Measurements from ENCODE around the gene COQ8B.
A peak's percentile ranks its signal among the peaks of the same experiment; 100 is the strongest.

COQ8B gene

DNA sequence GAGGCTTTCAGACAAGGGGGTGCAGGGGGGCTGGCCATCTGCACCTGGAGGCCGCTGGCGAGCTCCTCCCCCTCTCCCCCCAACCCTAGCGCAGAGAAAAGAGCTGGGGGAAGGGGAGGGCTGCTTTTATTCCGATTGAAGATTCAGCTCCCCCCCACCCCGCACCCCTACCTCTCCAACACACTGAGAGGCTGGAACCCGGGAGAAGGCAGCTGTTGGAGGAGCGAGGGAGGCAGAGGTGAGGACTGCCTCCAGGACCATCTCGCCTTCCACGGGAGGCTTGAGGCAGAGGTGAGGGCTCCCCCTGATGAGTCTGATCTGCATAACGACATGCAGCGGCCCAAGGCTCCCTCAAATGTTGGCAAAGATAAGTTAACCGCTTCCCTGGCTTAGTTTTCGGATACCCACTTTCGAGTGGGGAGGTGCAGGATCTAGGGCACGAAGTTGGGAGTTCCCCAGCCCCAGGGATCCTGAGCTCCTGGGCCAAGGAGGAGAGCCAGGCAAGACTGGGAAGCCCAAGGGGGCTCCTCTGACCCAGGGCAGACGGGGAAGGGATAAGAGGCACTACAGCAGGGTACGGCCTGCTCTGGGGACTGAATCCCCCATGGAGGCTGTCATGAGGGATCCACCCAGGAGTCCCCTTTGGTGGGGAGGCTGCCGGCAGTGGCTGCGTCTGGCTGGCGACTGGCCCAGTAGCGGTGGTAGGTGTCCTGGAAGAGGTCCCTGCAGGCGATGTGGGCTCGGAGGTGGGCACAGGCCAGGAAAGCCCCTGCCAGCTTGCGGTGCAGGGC lies 25.1 kb downstream of the COQ8B start:
- no peak for DNase-seq (ENCODE audit: low read depth)

DNA sequence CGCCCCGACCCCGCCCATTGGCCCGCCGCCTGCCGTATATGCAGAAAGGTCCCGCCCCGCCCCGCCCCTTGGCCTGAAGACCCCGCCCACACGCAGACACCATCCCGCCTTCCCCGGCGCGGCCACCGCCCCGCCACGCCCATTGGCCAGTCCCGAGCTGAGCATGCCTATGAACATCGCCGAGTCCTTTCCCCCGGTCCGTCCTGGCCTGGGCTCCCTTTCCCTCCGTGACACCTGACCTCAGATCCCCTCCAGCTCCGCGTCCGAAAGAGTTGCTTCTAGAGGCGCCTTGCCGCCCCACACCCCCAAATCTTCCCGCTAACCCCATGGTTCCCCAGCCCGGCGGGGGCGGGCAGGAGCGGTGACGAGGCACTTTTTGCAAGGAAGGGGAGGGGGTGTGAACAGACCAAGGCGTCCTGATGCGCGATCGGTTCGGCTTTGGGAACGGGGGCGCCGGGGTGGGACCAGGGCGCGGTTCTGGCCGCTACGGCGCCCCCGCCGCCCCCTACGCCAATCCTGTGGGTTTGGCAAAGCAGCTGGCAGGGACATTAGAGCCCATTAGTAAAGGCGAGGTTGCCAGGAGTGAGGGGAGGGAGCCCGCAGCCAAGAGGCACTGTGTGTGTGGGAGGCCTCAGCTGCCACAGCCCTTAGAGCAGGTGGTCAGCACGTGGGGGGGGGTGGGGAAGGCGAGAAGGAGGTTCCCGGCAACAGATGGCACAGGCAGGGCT lies 25.8 kb downstream of the COQ8B start:
- DNase-seq (ENCODE audit: low read depth): peak; percentile 90

DNA sequence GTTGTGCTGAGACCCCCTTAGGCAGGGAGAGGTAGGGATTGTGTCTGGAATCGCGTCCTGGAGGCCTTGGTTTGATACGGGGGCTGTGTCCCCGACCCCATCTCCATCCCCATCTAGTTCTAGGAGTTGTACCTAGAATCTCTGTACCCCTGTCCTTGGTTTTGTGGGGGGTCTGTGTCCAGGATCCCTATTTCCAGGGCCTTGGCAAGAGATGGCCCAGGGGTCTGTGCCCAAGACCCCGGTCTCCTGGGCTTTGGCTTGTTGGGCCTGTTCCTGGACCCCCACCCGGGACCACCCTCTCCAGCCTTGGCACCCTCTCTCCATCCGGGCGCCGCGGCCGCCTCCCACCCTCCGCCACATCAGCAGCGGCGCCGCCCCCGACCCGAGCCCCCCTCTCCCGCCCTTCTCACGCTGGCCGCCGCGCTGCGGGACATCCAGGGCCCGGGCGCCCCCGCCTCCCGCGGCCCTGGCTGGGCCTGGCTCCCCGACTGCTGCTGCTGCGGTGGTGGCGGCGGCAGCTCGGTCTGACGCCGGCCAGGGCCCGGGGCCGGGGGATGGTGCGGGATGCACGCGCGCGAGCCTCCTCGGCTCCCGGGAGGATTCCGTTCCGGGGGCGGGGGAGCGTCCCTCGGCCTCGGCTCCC lies 26.5 kb downstream of the COQ8B start, which contains the start of gene NUMBL:
TSS of gene NUMBL (minus strand) at position 602 of the 643 bp plus-strand sequence. CDS start at position 434, 168 bp downstream.
- no peak for DNase-seq (ENCODE audit: low read depth)

DNA sequence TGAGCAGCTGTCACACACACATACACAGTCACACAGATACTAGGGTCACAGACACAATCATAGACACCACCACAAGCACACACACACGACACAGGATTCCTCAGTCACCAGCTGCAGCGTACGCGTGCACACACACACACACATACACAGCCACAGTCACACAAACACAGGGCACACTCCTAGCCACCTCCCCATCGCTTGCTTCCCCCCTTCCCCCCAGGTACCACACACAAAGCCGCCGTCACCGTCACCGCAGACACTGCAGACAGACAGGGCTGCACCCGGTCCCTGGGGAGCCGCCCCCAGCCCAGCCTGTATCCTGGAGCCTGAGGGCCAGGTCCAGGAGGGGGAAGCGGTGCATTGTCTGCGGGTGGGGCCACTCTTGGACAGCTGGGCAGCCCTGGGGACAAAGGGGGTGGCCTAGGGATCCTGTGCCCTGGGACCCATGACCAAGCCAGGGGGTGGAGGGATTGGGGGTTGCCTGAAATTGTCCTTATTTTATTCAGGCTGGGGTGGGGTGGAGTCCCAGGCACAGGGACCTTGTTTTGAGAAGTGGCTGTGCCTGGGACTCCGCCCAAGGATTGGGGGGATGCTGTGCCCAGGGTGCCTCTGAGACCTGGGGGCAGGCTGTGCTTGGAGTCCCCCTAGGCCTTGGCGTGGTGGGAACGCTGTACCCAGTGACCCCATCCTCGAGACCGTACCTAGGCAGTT lies 27.2 kb downstream of the COQ8B start:
- DNase-seq (ENCODE audit: low read depth): peak; percentile 34

GRCh38 chr19:40688987-40689338 lies 27.7 kb downstream of the COQ8B start:
- no peak for DNase-seq (ENCODE audit: low read depth)

DNA sequence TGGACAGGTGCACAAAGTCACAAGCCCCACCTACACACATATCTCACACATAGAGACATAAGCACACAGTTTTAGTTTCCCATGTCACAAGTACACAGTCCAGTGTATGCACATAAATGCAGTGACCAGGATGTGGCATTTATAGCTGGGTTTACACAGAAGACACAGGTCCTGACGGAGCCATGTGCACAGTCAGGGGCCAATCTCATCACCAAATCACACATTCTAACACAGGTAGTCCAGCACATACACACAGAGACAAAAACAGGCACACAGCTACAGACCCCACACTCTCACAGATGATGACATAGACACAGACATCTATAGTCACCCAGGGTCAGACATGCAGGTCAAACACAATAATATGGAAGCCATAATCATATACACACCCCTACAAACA lies 28.4 kb downstream of the COQ8B start:
- DNase-seq (ENCODE audit: low read depth): no peak

DNA sequence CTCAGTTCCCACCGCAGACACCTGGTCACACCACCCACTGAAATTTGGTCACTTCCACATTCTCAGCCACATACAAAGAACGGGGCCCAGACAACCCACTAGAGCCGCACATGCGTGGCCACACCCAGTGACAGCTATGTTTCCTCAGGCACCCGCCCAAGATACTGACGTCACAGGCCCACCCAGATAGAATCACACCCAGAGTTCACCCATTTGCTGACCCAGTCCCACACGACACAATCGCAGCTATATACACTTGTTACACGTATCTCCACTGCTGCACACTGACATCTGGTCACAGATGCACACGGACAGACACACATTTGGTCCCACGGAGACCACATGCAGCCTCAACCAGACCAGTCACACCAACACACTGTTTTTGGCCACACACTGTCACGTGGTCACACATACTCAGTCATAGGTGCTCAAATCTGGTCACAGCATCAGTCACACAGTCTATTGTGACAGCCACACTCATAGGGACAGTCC lies 29.1 kb downstream of the COQ8B start:
- DNase-seq (ENCODE audit: low read depth): peak; percentile 36

GRCh38 chr19:40686882-40687524 lies 29.7 kb downstream of the COQ8B start:
- no peak for DNase-seq (ENCODE audit: low read depth)

DNA sequence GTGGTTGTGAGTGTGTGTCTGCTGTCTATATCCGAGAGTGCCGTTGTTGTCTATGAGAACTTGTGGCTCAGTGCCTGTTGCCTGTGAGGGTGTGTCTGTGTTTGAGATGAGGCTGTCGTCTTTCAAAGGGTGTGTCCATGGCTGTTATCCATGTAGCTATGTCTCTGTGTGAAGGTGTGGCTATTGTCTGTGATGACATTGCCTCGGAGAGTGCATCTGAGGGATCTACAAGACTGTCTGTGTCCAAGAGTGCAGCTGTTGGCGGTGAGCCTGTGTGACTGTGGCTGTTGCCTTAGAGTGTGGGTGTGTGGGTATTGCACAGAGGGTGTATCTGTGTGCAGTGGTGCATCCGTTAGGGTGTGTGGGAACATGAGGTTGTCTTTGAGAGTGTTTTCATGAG lies 31.1 kb downstream of the COQ8B start:
- DNase-seq (ENCODE audit: low read depth): no peak

DNA sequence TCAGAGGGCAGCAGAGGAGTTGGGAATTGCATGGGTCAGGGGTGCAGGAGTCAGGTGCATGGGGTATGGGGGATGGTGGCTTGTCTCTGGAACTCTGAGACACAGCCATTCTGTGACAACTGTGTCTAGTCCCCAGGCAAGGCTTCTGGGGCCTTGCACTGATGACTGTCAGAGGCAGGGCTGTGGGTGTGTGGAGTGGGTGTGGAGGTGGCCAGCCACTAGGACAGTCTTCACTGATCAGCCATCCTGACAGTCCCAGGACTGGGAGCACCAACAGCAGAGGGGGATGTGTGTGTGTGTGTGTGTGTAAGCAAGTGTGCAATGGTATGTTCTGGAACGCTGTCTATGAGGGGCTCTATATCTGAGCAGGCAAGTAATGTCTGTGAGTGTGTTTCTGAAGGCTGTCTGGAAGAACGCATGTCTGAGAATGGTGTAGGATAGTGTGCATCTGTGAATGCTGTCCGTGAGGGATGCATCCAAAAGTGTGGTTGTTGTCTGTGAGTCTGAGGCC lies 31.6 kb downstream of the COQ8B start:
- DNase-seq (ENCODE audit: low read depth): no peak

- DNase-seq (ENCODE audit: low read depth): no peak
These were observed 32.4 kb downstream of the COQ8B start for GRCh38 chr19:40684280-40684679.

GRCh38 chr19:40683437-40683836 lies 33.2 kb downstream of the COQ8B start:
- DNase-seq (ENCODE audit: low read depth): no peak

DNA sequence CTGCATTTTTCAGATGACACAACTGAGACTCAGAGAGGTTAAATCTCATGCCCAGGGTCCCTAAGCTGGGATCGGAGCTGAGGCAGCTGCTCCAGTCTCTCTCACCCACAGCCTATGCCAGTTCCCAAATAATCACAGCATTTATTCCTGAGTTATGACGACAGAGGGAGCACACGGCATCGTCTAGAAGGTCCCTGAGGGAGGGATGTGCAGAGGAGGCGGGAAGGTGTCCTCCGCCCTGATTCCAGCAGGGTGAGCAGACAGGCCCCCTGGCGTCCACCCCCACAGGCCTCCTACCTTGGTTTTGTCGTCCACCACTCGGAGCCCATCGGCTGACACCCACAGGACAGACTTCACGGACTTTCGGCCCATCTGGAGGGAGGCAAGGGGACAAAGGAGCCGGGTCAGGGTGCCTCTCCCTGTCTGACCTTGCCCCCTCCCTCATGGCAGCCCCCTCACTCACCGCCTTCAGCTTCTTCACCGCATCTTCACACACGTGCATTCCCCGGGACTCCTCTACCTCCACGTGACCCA lies 34.2 kb downstream of the COQ8B start:
- DNase-seq (ENCODE audit: low read depth): no peak

- no peak for DNase-seq (ENCODE audit: low read depth)
These were observed 35.6 kb downstream of the COQ8B start for GRCh38 chr19:40681039-40681438.

DNA sequence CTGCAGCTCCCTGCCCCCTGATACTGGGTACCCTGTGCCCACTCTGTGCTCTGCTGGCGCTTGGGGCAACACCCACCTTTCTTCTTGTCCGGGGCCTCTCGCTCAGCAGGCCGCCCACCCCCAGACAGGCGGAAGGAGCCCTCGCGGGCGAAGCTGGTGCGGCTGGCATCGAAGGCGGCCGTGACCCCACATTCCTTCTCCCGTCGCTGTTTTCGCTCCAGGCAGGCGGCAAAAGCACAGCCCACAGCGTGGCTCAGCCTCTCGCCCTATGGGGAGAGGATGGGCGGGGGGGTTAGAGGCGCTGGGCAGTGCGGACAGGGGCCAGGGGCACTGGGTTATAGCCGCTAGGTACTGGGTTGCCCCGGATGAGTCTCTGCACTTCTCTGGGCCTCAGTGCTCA lies 39.5 kb downstream of the COQ8B start:
- DNase-seq (ENCODE audit: low read depth): no peak

DNA sequence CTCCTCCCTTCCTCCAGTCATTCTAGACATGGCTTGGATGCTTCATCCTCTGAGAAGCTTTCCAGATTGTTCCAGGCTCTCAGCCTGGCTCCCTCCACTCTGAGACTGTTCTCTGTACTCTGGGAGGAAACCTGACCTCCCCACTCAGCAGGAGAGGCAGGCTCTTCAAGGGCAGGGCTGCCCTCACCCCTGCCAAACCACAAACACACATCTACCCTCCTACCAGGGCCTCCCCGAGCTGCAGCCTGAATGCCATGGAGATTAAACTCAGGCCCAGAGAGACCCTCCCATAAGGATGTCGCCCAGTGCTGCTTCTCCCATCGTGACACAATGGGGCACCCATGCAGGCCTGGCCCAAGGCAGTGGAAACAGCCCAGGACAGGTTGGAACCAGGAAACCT lies 42.4 kb downstream of the COQ8B start:
- no peak for DNase-seq (ENCODE audit: low read depth)

- DNase-seq (ENCODE audit: low read depth): no peak
These were observed 43.3 kb downstream of the COQ8B start for GRCh38 chr19:40673397-40673796.

- no peak for DNase-seq (ENCODE audit: low read depth)
These were observed 44.0 kb downstream of the COQ8B start for GRCh38 chr19:40672573-40673299.

GRCh38 chr19:40672038-40672437 lies 44.6 kb downstream of the COQ8B start:
- no peak for DNase-seq (ENCODE audit: low read depth)

DNA sequence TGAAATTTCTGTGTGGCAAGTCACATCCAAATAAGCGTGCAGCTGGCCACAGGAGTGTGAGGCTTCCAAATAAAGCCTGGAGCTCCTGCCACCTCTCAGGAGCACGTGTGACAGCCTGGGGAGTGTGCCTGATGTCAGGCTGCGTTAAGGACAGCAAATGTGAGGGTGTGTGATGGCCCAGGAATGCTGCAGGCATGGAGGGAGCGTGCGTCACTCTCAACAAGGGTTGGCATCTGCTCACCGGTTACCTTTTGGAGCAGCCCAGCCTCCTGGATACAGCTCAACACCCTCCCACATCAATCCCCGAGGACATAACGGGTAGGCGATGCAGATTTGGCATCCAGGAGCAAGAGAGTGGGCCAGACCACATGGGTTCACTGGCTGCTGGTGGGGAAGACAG lies 45.3 kb downstream of the COQ8B start:
- no peak for DNase-seq (ENCODE audit: low read depth)
